ENCODE data around the gene ENAH.

- no peak for TF ChIP-seq CTCF (IDR thresholded peaks at IDR 0.05; ENCODE audit: insufficient read depth, low read length)
- TF ChIP-seq POLR2AphosphoS5 (IDR thresholded peaks at IDR 0.05; ENCODE audit: low read depth) = no peak
Observed at GRCh38 chr1:225691861-225692516, 39.1 kb upstream of the ENAH start.

All from HL-60 (cell line).